GF-D8 (cell line): Measurements from ENCODE around the gene POMGNT1.
A peak's percentile ranks its signal among the peaks of the same experiment; 100 is the strongest.
"Not testable (repeated sequence)": the region's sequence is repeated elsewhere in the genome, so short reads cannot be mapped to it uniquely, and the experiment has no call there.

Experiments
- DNase-seq: peaks from one replicate; lab custom pipeline; 2025; lab: John Stamatoyannopoulos, UW

POMGNT1 gene

DNA sequence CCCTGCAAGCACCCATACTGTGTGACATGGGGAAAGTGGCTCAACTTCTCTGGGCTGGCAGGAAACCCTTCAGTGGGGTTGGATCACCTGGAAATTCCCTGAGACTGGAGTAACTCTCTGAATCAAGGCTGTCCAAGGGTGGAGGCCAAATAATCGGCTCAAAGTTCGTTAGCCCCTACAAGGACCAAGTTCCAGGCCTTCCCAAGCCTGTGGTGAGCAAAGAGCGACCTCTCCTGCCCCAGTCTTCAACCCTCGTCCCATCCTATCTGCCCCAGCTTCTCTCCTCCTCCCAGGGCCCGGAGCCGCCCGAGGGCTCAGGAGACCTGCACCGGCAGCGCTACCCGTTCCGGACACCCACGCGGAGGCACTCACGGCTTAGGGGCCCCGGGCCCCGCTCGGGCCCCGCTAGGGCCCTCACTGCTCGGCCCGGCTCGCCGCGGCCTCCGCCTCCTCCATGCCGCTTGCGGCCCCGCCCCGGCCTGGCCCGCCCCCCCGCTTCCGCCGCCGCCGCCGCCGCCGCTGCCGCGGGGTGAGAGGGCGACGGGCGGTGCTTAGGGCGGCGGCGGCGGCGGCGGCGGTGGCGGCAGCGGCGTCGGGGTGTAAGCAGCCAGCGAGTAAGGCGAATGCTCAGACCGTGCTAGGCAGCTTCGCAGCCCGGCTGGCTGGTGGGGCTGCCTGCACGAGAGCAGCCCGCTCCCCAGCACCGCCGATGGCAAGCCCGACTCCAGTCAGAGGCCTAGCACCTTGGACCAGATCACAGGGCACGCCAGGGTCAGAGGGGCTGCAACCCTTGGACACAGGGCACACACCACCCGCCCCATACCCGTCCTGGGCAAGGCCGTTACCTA lies at the start of gene POMGNT1:
Gene POMGNT1, minus strand, starts transcription at position 471 of the 848 bp plus-strand sequence. CDS start 613 bp downstream, outside the sequence.
- peak; percentile 26 for DNase-seq

- DNase-seq, result peak; percentile 97
Measured at GRCh38 chr1:46247436-46248121, 49.3 kb upstream of the POMGNT1 start, which contains the start of gene RAD54L. Gene RAD54L (plus strand): TSS chr1:46247763. CDS start chr1:46248406, 643 bp downstream.

DNA sequence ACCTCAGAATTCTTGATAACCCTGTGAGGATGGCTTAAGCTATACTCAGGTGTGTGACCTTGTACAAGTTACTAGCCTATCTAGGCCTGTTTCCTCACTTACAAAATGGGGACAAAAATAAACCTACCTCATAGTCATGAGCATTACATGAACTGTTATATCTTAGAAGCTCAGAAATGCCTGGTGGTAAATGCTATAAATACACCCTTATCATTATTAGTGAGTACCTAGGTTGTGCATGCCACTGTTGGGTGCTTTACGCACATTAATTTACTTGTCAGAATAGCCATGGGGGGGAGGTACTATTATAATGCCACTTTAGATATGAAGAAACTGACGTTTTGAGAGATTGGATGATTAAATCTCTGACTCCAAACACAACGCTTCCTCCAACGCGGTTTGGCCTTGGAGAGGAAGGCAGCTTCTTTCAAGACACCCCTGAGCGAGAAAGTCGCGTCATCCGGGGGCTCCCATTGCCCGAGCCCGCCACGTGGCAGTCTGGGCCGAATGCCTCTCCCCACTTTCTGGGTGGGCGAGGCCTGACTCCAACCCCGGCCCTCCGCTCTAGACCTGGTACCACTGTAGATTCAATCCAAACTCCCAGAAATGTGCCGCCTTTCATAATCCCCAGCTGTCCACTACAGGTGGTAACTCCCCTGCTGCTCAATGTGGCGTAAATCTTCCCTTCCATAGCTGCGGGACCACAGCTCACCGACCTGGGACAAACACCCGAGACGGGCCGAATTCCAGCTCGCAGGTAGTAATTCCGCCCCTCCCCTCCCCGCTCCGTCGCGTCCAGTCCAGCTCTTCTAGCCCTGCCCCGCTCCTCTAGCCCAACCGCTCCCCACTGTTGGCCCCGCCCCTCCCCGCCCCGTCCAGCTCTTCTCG lies 48.6 kb upstream of the POMGNT1 start:
- DNase-seq, result peak; percentile 40

DNA sequence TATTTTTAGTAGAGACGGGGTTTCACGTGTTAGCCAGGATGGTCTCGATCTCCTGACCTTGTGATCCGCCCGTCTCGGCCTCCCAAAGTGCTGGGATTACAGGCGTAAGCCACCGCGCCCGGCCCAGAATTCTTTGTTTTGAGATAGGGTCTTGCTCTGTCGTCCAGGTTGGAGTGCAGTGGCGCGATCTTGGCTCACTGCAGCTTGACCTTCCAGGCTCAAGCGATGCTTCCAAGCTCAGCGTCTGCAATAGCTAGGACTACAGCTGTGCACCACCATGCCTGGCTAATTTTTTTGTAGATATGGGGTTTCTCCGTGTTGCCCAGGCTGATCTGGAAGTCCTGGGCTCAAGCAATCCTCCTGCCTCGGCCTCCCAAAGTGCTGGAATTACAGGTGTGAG lies 47.9 kb upstream of the POMGNT1 start:
- not testable (repeated sequence) for DNase-seq

- peak; percentile 21 for DNase-seq
Measured at GRCh38 chr1:46244656-46245371, 46.6 kb upstream of the POMGNT1 start.

- DNase-seq, result not testable (repeated sequence)
Measured at GRCh38 chr1:46243831-46244230, 45.6 kb upstream of the POMGNT1 start.

DNA sequence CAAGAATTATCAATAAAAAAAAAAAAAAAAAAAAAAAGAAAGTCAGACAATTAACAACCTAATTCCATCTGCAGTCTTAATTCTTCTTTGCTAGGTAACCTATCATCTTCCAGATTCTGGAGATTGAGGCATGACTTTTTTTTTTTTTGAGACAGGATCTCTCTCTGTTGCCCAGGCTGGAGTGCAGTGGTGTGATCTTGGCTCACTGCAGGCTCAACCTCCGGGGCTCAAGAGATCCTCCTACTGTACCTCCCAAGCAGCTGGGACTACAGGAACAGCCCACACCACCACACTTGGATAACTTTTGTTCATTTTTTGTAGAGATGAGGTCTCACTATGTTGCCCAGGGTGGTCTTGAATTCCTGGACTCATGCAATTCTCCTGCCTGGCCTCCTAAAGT lies 44.7 kb upstream of the POMGNT1 start:
- DNase-seq, result no peak

GRCh38 chr1:46241733-46242132 lies 43.5 kb upstream of the POMGNT1 start:
- DNase-seq, result not testable (repeated sequence)

GRCh38 chr1:46238865-46239264 lies 40.6 kb upstream of the POMGNT1 start:
- not testable (repeated sequence) for DNase-seq

GRCh38 chr1:46236882-46237281 lies 38.6 kb upstream of the POMGNT1 start:
- DNase-seq, result no peak

DNA sequence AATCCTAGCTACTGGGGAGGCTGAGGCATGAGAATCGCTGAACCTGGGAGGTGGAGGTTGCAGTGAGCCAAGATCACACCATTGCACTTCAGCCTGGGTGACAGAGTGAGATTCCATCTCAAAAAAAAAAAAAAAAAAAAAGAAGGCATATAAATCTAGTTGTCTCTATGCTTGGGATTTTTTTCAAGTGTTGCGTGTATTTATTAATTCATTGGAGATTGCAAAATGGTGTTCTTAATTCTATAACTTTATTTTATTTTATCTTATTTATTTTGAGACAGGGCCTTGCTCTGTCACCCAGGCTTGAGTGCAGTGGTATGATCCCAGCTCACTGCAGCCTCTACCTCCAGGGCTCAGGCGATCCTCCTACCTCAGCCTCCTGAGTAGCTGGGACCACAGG lies 33.0 kb upstream of the POMGNT1 start:
- not testable (repeated sequence) for DNase-seq

- DNase-seq, result no peak
Measured at GRCh38 chr1:46224966-46225365, 26.7 kb upstream of the POMGNT1 start.

DNA sequence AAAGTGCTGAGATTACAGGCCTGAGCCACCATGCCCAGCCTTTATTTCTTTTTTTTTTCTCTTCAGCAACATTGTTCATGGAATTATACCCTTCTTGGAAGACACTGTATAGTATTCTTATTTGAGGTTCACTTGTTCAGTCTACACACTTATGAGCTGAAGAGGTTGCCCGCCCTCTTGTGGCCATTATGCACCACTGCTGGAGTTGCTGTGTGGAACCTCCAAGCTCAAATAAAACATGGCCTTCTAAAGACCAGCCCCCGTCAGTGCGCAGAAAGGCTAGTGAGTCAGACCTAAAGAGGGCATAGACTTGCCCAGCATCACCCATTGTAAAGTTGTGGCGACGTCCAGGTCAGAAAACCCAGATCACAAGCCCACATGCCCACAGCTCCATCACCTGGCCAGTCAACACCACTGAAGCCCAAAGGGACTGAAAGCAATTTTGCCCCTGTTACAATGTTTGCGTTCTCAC lies 25.3 kb upstream of the POMGNT1 start:
- DNase-seq, result peak; percentile 18

- not testable (repeated sequence) for DNase-seq
Measured at GRCh38 chr1:46223055-46223454, 24.8 kb upstream of the POMGNT1 start.

GRCh38 chr1:46221749-46222148 lies 23.5 kb upstream of the POMGNT1 start:
- no peak for DNase-seq

DNA sequence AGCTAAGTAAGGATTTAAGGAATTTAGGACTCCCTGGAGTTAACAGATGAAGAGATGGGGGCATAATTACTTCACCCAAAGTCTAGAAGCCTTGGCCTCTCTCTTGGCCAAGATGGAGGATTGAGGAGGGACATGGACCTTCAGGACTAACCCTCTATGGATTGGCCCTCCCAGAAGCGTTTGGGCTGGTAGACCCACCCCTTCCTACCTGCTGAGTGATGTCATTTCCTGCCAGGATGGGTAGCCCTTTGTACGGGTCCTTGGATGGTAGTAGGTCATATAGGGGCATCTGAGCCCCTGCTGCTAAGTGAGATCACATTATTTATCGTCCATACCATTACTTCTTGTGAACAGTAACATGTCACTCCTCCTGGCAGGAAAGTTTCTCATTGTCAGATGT lies 22.6 kb upstream of the POMGNT1 start:
- no peak for DNase-seq

- DNase-seq, result no peak
Measured at GRCh38 chr1:46219551-46220520, 21.6 kb upstream of the POMGNT1 start.

- DNase-seq, result no peak
Measured at GRCh38 chr1:46218443-46218842, 20.2 kb upstream of the POMGNT1 start.

DNA sequence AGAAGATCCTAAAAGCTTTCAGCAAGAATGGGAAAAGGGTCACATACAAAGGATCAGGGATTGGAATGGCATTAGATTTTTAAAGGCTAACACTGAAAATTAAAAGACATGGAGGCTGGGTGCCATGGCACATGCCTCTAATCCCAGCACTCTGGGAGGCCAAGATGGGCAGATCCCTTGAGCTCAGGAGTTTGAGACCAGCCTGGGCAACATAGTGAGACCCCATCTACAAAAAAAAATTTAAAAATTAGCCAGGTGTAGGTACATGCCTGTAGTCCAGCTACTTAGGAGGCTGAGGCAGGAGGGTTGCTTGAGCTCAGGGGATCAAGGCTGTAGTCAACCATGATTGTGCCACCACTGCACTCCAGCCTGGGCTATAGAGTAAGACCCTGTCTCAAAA lies 17.3 kb upstream of the POMGNT1 start:
- DNase-seq, result no peak

- no peak for DNase-seq
Measured at GRCh38 chr1:46211051-46211450, 12.8 kb upstream of the POMGNT1 start.
